Naive thymus-derived CD8-positive, alpha-beta T cell (primary cell): Measurements from ENCODE around the gene NPPB. TPM values are rescaled to one million over a fixed set of nuclear protein-coding genes. Genes with fewer than 3 reads are reported as not detected.

ENCODE experiments used
- polyA plus RNA-seq, 3 donors: library from polyadenylated mRNA; unstranded; fragments of 300-500 nt; fragmentation: Illumina TruSeq; gene quantifications; one replicate each; pipeline ENCODE4 v1.2.3, GENCODE V29; 2021
- total RNA-seq, 8 experiments: library from RNA in 2 of 8; stranded (reverse) in 2 of 8; gene quantifications; one replicate each; pipeline ENCODE4 v1.2.3 and lab custom pipeline; 2021 to 2026

NPPB gene
- total and polyA plus RNA-seq, 5 experiments from 2014 or later = not detected

Other genes with a start within 250 kb of the NPPB start
- gene FBXO2, start 204.5 kb downstream of the NPPB start, total RNA-seq = 1 to 10 TPM; 2.5 to 3.8 TPM
- gene FBXO2, start 204.5 kb downstream of the NPPB start, polyA plus RNA-seq = 1 to 10 TPM; 2.3 to 5.4 (median 3.6) TPM
- gene FBXO44, start 204.1 kb downstream of the NPPB start, total RNA-seq = 10 to 100 TPM; 54.3 to 55.7 TPM
- 10 to 100 TPM in 1 of 3 donors, 1 to 10 TPM in 2; 6.4 to 10.1 (median 9.5) TPM for gene FBXO44, start 204.1 kb downstream of the NPPB start, polyA plus RNA-seq
- 1 to 10 TPM; 3.2 to 3.7 TPM for gene FBXO6, start 194.7 kb downstream of the NPPB start, total RNA-seq
- 10 to 100 TPM; 12.9 to 22.2 (median 14.0) TPM for gene FBXO6, start 194.7 kb downstream of the NPPB start, polyA plus RNA-seq
- 10 to 100 TPM; 19.7 to 21.3 TPM for gene MAD2L2, start 177.8 kb downstream of the NPPB start, total RNA-seq
- 10 to 100 TPM; 52.2 to 66.1 (median 54.2) TPM for gene MAD2L2, start 177.8 kb downstream of the NPPB start, polyA plus RNA-seq
- under 1 TPM; 0.22 to 0.29 TPM for gene DRAXIN, start 167.2 kb downstream of the NPPB start, total RNA-seq
- under 1 TPM; 0.07 to 0.29 (median 0.14) TPM for gene DRAXIN, start 167.2 kb downstream of the NPPB start, polyA plus RNA-seq
- gene AGTRAP, start 122.8 kb downstream of the NPPB start, total RNA-seq = 10 to 100 TPM; 16.7 to 19.3 TPM
- gene AGTRAP, start 122.8 kb downstream of the NPPB start, polyA plus RNA-seq = 100 to 1,000 TPM in 1 of 3 donors, 10 to 100 TPM in 2; 57.3 to 106 (median 90.0) TPM
- not detected for gene C1orf167, start 96.8 kb downstream of the NPPB start, total RNA-seq
- not detected for gene C1orf167, start 96.8 kb downstream of the NPPB start, polyA plus RNA-seq
- gene MTHFR, start 53.0 kb downstream of the NPPB start, total RNA-seq = 10 to 100 TPM; 63.9 to 71.7 TPM
- 1 to 10 TPM; 3.7 to 9.5 (median 8.0) TPM for gene MTHFR, start 53.0 kb downstream of the NPPB start, polyA plus RNA-seq
- gene CLCN6, start 52.8 kb downstream of the NPPB start, total RNA-seq = 10 to 100 TPM; 26.8 to 31.8 TPM
- gene CLCN6, start 52.8 kb downstream of the NPPB start, polyA plus RNA-seq = 1 to 10 TPM; 1.2 to 2.8 (median 2.1) TPM
- not detected for gene NPPA, start 11.2 kb downstream of the NPPB start, total RNA-seq
- gene NPPA, start 11.2 kb downstream of the NPPB start, polyA plus RNA-seq = not detected
- gene KIAA2013, start 67.5 kb upstream of the NPPB start, total RNA-seq = 10 to 100 TPM; 26.8 to 27.9 TPM
- gene KIAA2013, start 67.5 kb upstream of the NPPB start, polyA plus RNA-seq = 10 to 100 TPM; 19.6 to 51.6 (median 38.0) TPM
- 1 to 10 TPM; 4.5 to 5.0 TPM for gene PLOD1, start 75.8 kb upstream of the NPPB start, total RNA-seq
- 1 to 10 TPM; 5.0 to 7.9 (median 5.7) TPM for gene PLOD1, start 75.8 kb upstream of the NPPB start, polyA plus RNA-seq
- gene MFN2, start 121.5 kb upstream of the NPPB start, total RNA-seq = 10 to 100 TPM; 47.1 to 49.9 TPM
- 10 to 100 TPM; 29.1 to 38.0 (median 29.5) TPM for gene MFN2, start 121.5 kb upstream of the NPPB start, polyA plus RNA-seq
- 10 to 100 TPM; 31.1 to 32.4 TPM for gene MIIP, start 160.6 kb upstream of the NPPB start, total RNA-seq
- gene MIIP, start 160.6 kb upstream of the NPPB start, polyA plus RNA-seq = 10 to 100 TPM; 19.9 to 26.3 (median 22.1) TPM
- gene TNFRSF8, start 204.4 kb upstream of the NPPB start, total RNA-seq = not detected
- gene TNFRSF8, start 204.4 kb upstream of the NPPB start, polyA plus RNA-seq = not detected